ENCODE measurements around the gene AKAP13. TPM values are rescaled to one million over a fixed set of nuclear protein-coding genes. Genes with fewer than 3 reads are reported as not detected.
A peak's percentile ranks its signal among the peaks of the same experiment; 100 is the strongest.

Gene AKAP13
- total RNA-seq, 2 experiments from 2014 or later = 79.4 to 83.2 TPM

DNA sequence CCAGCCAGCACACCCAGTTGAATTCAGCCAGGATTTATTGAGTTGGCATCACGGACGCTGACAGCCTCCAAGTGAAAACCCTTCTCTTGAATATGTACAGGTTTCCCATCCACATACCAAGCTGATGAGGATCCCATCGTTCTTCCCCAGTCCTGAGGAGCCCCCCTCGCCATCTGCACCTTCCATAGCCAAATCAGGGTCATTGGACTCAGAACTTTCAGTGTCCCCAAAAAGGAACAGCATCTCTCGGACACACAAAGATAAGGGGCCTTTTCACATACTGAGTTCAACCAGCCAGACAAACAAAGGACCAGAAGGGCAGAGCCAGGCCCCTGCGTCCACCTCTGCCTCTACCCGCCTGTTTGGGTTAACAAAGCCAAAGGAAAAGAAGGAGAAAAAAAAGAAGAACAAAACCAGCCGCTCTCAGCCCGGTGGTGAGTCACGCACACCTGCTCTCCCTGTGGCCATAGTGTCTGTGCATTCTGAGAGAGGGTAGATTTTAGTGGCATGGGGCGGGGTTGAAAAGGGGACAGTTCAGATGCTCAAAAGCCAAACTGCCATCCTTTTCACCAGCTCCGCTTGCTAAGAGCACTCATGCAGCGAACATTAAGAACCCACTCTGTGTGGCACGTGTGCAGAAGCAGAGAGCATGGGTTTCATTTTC, 363.1 kb downstream of the AKAP13 start:
- no peak for DNase-seq
- H3K4me3 Mint-ChIP-seq = no peak overlapping the region
- peaks cover 28% of the 10 kb centered on the region for H3K36me3 Mint-ChIP-seq (ENCODE audit: low read depth)
- H3K9me3 Mint-ChIP-seq = no peaks in the 10 kb centered on the region
- H3K27ac Mint-ChIP-seq = peak overlapping the region; percentile 46
- no peaks in the 10 kb centered on the region for H3K4me1 Mint-ChIP-seq (ENCODE audit: low read depth)
- CTCF ChIA-PET = interaction anchor here (0.9 to 1.5 kb wide), 4 partner anchors 12 to 98 kb away, joined by 3 to 6 read pairs (median 4); no protein-coding TSS in a partner anchor
- intact Hi-C loops (cut with micrococcal nuclease) = no loop called here
- no peaks in the 10 kb centered on the region for H3K27me3 Mint-ChIP-seq (ENCODE audit: low read depth)

- H3K4me3 Mint-ChIP-seq = no peak overlapping the region
- H3K27me3 Mint-ChIP-seq (ENCODE audit: low read depth) = no peaks in the 10 kb centered on the region
- DNase-seq = no peak
- CTCF ChIA-PET = interaction anchor here (0.9 kb wide), 1 partner anchor 13 kb away, joined by 3 read pairs; no protein-coding TSS in a partner anchor
- peaks cover 23% of the 10 kb centered on the region for H3K36me3 Mint-ChIP-seq (ENCODE audit: low read depth)
- H3K9me3 Mint-ChIP-seq = no peaks in the 10 kb centered on the region
- intact Hi-C loops (cut with micrococcal nuclease) = no loop called here
- H3K27ac Mint-ChIP-seq = no peak overlapping the region
- no peaks in the 10 kb centered on the region for H3K4me1 Mint-ChIP-seq (ENCODE audit: low read depth)
Measured at GRCh38 chr15:85744579-85744978, 364.2 kb downstream of the AKAP13 start.

- CTCF ChIA-PET = no interaction called here
- H3K36me3 Mint-ChIP-seq (ENCODE audit: low read depth) = peaks cover 23% of the 10 kb centered on the region
- H3K27ac Mint-ChIP-seq = no peak overlapping the region
- no peak overlapping the region for H3K4me3 Mint-ChIP-seq
- intact Hi-C loops (cut with micrococcal nuclease) = no loop called here
- no peaks in the 10 kb centered on the region for H3K9me3 Mint-ChIP-seq
- H3K4me1 Mint-ChIP-seq (ENCODE audit: low read depth) = no peaks in the 10 kb centered on the region
- no peak for DNase-seq
- no peaks in the 10 kb centered on the region for H3K27me3 Mint-ChIP-seq (ENCODE audit: low read depth)
Measured at GRCh38 chr15:85745023-85745422, 364.6 kb downstream of the AKAP13 start.

GRCh38 chr15:85745525-85746150, 365.2 kb downstream of the AKAP13 start:
- Mint-ChIP-seq H3K4me1 (ENCODE audit: low read depth) (no peaks in the 10 kb centered on the region), H3K4me3 (no peak overlapping the region), H3K27ac (peak overlapping the region; percentile 70), H3K27me3 (ENCODE audit: low read depth) (no peaks in the 10 kb centered on the region), H3K9me3 (no peaks in the 10 kb centered on the region), H3K36me3 (ENCODE audit: low read depth) (peaks cover 21% of the 10 kb centered on the region)
- intact Hi-C loops (cut with micrococcal nuclease) = no loop called here
- DNase-seq = no peak
- CTCF ChIA-PET = interaction anchor here (1.1 kb wide), 1 partner anchor 17 kb away, joined by 3 read pairs; no protein-coding TSS in a partner anchor

- Mint-ChIP-seq H3K27me3 (ENCODE audit: low read depth) (no peaks in the 10 kb centered on the region), H3K36me3 (ENCODE audit: low read depth) (peaks cover 18% of the 10 kb centered on the region), H3K27ac (peak overlapping the region; percentile 75), H3K4me3 (no peak overlapping the region), H3K9me3 (no peaks in the 10 kb centered on the region), H3K4me1 (ENCODE audit: low read depth) (peaks cover 7% of the 10 kb centered on the region)
- CTCF ChIA-PET = interaction anchor here (1.1 kb wide), 1 partner anchor 18 kb away, joined by 3 read pairs; no protein-coding TSS in a partner anchor
- intact Hi-C loops (cut with micrococcal nuclease) = no loop called here
- no peak for DNase-seq
Measured at GRCh38 chr15:85746641-85747040, 366.2 kb downstream of the AKAP13 start.

DNA sequence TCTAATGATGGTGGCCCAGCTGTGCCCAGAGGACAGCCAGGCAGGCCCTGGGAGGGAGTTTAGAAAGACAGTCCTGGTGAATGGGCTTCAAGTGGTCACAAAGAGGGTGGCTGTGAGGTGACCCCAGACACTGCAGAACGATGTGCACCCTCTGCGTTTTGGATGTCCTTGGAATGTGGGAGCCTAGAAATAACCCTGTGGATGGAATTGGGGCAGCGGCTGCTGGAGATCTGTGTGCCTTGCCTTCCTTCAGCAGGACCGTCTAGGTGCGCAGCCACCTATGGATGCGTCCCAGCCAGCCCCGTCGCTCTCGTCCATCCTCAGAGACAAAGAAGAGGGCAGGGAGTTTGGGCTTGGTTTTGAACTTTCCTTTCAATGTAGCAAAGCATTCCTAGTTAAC, 367.8 kb downstream of the AKAP13 start:
- H3K4me3 Mint-ChIP-seq = no peak overlapping the region
- no peaks in the 10 kb centered on the region for H3K9me3 Mint-ChIP-seq
- CTCF ChIA-PET = interaction anchor here (0.5 kb wide), 1 partner anchor 63 kb away, joined by 3 read pairs; no protein-coding TSS in a partner anchor
- intact Hi-C loops (cut with micrococcal nuclease) = no loop called here
- H3K4me1 Mint-ChIP-seq (ENCODE audit: low read depth) = peaks cover 16% of the 10 kb centered on the region
- DNase-seq = no peak
- no peak overlapping the region for H3K27ac Mint-ChIP-seq
- no peaks in the 10 kb centered on the region for H3K27me3 Mint-ChIP-seq (ENCODE audit: low read depth)
- peaks cover 18% of the 10 kb centered on the region for H3K36me3 Mint-ChIP-seq (ENCODE audit: low read depth)

GRCh38 chr15:85748729-85749128, 368.3 kb downstream of the AKAP13 start:
- DNase-seq = no peak
- Mint-ChIP-seq H3K27ac (no peak overlapping the region), H3K4me1 (ENCODE audit: low read depth) (peaks cover 16% of the 10 kb centered on the region), H3K36me3 (ENCODE audit: low read depth) (peaks cover 15% of the 10 kb centered on the region), H3K9me3 (no peaks in the 10 kb centered on the region), H3K4me3 (no peak overlapping the region), H3K27me3 (ENCODE audit: low read depth) (no peaks in the 10 kb centered on the region)
- intact Hi-C loops (cut with micrococcal nuclease) = no loop called here
- CTCF ChIA-PET = interaction anchor here (0.5 to 1.8 kb wide), 2 partner anchors 19 to 63 kb away, joined by 3 to 6 read pairs; no protein-coding TSS in a partner anchor

DNA sequence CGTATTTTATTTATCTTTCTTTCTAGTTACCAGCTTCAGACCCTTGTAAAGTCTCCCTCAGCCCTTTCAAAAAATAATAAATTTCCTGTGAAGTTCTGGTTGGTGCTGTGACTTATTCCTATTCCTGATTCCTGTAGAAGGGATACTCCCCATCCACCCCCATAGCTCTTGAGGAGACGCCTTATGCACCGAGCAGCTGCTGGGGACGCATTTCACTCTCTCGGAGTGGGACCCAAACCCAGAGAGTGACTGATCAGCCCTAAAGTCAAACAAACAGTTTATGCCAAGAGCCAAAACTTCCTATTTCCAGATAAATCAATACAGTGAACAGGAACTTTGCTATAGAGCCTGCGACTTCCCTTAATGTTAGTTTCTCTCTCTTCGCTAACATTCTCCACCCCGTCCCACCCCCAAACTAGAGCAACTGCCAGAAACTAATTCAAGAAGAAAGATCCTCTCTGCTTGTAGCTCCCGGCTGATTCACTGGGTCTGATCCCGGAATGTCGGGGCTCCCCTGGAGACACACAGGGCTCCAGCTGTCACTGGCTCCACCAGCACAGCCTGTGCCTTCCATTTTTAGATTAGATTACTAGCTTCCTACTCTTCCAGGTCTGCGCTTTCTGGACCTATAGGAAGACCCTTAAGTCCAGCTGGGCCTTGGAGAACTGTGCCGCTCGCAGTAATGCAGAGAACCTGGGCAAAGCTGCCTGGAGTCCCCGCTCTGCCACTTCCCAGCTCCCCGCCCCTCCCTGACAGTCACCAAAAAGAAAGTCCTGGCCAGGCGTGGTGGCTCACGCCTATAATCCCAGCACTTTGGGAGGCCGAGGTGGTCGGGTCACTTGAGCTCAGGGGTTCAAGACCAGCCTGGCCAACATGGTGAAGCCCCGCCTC, 369.1 kb downstream of the AKAP13 start:
- no peak for DNase-seq
- peaks cover 19% of the 10 kb centered on the region for H3K4me1 Mint-ChIP-seq (ENCODE audit: low read depth)
- no peaks in the 10 kb centered on the region for H3K27me3 Mint-ChIP-seq (ENCODE audit: low read depth)
- H3K27ac Mint-ChIP-seq = peak overlapping the region; percentile 20
- intact Hi-C loops (cut with micrococcal nuclease) = no loop called here
- H3K36me3 Mint-ChIP-seq (ENCODE audit: low read depth) = peaks cover 11% of the 10 kb centered on the region
- H3K4me3 Mint-ChIP-seq = no peak overlapping the region
- H3K9me3 Mint-ChIP-seq = no peaks in the 10 kb centered on the region
- CTCF ChIA-PET = interaction anchor here (0.8 to 1.8 kb wide), 2 partner anchors 11 to 20 kb away, joined by 3 to 6 read pairs; no protein-coding TSS in a partner anchor

DNA sequence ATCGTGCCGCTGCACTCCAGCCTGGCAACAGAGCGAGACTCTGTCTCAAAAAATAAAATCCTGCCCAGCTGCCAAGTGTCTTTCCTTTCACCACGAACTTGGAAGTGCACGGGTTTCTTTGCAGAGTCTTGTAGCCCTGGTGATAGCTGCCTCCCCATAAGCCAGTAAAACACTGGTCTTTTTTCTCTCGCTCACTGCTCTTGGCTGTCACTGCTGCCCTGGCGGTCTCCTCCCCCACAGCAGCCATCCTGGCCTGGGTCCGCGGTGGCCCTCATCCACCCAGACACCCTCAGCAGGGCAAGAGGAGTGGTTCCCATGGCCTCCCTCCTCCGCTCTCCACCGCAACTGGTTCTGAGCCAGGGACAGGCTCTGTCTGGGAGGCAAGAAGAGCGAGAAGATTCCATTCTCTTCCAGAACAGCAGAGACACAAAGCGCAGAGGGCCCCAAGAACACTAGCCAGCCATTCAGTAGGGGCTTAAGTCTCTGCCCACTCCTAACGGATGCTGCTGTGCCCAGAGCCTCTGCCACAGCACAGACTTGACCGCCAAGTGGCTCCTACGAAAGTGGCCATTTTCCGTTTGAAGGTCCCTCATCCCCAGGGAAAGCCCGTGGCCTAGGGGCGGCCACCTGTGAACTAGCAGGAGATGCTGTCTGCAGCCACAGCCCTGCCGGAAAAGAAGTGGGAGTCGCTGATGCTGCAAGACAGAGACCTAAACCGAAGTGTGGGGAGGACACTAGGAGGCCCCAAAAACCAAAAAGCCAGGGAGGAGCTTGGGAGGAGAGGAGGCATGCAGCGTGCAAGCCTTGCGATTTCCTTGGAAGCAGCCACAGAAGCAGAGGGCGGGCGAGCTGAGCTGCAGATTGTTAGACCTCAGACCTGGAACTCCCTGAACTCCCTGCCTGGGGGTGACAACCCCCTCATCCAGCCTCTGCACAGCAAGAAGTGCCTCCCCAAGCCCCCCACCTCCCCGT, 370.2 kb downstream of the AKAP13 start:
- DNase-seq = no peak
- H3K36me3 Mint-ChIP-seq (ENCODE audit: low read depth) = peaks cover 7% of the 10 kb centered on the region
- no peak overlapping the region for H3K4me3 Mint-ChIP-seq
- no peaks in the 10 kb centered on the region for H3K9me3 Mint-ChIP-seq
- CTCF ChIA-PET = interaction anchor here (0.7 to 1.8 kb wide), 2 partner anchors 21 to 92 kb away, joined by 3 to 6 read pairs; no protein-coding TSS in a partner anchor
- H3K27ac Mint-ChIP-seq = no peak overlapping the region
- H3K27me3 Mint-ChIP-seq (ENCODE audit: low read depth) = no peaks in the 10 kb centered on the region
- intact Hi-C loops (cut with micrococcal nuclease) = no loop called here
- peaks cover 19% of the 10 kb centered on the region for H3K4me1 Mint-ChIP-seq (ENCODE audit: low read depth)

GRCh38 chr15:85751291-85752123, 371.1 kb downstream of the AKAP13 start:
- Mint-ChIP-seq H3K36me3 (ENCODE audit: low read depth) (peaks cover 5% of the 10 kb centered on the region), H3K27ac (peak overlapping the region; percentile 53), H3K9me3 (no peaks in the 10 kb centered on the region), H3K4me3 (no peak overlapping the region), H3K27me3 (ENCODE audit: low read depth) (no peaks in the 10 kb centered on the region), H3K4me1 (ENCODE audit: low read depth) (peaks cover 19% of the 10 kb centered on the region)
- CTCF ChIA-PET = interaction anchor here (0.7 kb wide), 1 partner anchor 91 kb away, joined by 3 read pairs; no protein-coding TSS in a partner anchor
- DNase-seq = no peak
- intact Hi-C loops (cut with micrococcal nuclease) = no loop called here

DNA sequence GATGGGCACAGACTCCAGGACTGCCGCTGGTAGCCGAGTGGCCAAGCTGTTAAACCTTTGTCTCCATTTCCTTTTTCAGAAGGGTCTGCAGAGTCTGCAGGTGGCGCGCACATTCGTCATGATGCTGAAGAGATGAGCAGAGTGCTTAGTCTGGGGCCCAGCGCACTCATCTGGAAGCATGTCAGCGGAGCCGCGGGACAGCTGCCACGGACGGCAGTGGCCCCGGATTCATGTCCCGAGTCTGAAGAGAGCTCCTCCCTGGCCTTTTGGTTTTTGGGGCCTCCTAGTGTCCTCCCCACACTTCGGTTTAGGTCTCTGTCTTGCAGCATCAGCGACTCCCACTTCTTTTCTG, 371.7 kb downstream of the AKAP13 start:
- Mint-ChIP-seq H3K4me3 (no peak overlapping the region), H3K27ac (peak overlapping the region; percentile 53), H3K36me3 (ENCODE audit: low read depth) (peaks cover 2% of the 10 kb centered on the region), H3K9me3 (no peaks in the 10 kb centered on the region), H3K27me3 (ENCODE audit: low read depth) (no peaks in the 10 kb centered on the region), H3K4me1 (ENCODE audit: low read depth) (peaks cover 19% of the 10 kb centered on the region)
- no peak for DNase-seq
- CTCF ChIA-PET = interaction anchor here (1.0 kb wide), 1 partner anchor 12 kb away, joined by 3 read pairs; no protein-coding TSS in a partner anchor
- intact Hi-C loops (cut with micrococcal nuclease) = no loop called here
